Adipocyte (in vitro differentiated cells): Measurements from ENCODE around the gene HS6ST1.
"Not testable (repeated sequence)": the region's sequence is repeated elsewhere in the genome, so short reads cannot be mapped to it uniquely, and the experiment has no call there.

Experiments used
- DNase-seq: peaks from one replicate; pipeline ENCODE4 v3.0.0-alpha.2; 2015; ENCODE audit warnings: low read depth
- H3K27me3 ChIP-seq: replicated peaks from 2 replicates; pipeline ENCODE4 v1.7.0; 2013; ENCODE audit warnings: mild to moderate bottlenecking, low read length, moderate library complexity; ENCODE audit not compliant: control insufficient read depth, insufficient read depth
- H3K36me3 ChIP-seq: 2 replicates; pipeline ENCODE4 v1.7.0; 2013; ENCODE audit warnings: low read length, mild to moderate bottlenecking, moderate library complexity; ENCODE audit not compliant: control insufficient read depth, insufficient read depth, severe bottlenecking
- H3K4me1 ChIP-seq: 2 replicates; pipeline ENCODE4 v1.7.0; 2013; ENCODE audit warnings: mild to moderate bottlenecking, low read length, moderate library complexity; ENCODE audit not compliant: control insufficient read depth, insufficient read depth
- H3K4me3 ChIP-seq: 2 replicates; pipeline ENCODE4 v1.7.0; 2013; ENCODE audit warnings: mild to moderate bottlenecking, low read length, moderate library complexity
- H3K9ac ChIP-seq: 2 replicates; pipeline ENCODE4 v1.7.0; 2013; ENCODE audit warnings: mild to moderate bottlenecking, low read length, moderate library complexity
- H3K9me3 ChIP-seq: 2 replicates; pipeline ENCODE4 v1.7.0; 2013; ENCODE audit warnings: mild to moderate bottlenecking, low read length, moderate library complexity; ENCODE audit not compliant: control insufficient read depth

Gene HS6ST1

DNA sequence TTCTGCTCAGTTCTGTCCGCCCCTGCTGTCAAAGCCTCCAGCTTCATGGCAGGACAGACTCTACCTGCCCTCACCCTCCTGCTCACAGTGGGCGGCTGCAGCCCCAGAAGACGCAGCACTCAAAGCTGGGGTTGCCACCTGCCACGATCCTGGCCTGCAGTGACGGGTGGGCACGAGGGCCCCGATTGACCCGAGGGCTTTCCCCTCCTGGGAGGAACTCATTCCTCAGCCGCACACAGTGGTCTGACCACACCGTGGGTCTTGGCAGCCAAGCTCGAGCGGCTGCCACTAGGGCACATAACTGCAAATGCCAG lies 47.1 kb downstream of the HS6ST1 start:
- Histone ChIP-seq H3K9me3 (peaks cover 6% of the 10 kb centered on the region), H3K4me1 (peaks cover 13% of the 10 kb centered on the region), H3K4me3 (no peak overlapping the region), H3K27me3 (no peaks in the 10 kb centered on the region), H3K36me3 (peaks cover 23% of the 10 kb centered on the region), H3K9ac (no peak overlapping the region)
- no peak for DNase-seq

DNA sequence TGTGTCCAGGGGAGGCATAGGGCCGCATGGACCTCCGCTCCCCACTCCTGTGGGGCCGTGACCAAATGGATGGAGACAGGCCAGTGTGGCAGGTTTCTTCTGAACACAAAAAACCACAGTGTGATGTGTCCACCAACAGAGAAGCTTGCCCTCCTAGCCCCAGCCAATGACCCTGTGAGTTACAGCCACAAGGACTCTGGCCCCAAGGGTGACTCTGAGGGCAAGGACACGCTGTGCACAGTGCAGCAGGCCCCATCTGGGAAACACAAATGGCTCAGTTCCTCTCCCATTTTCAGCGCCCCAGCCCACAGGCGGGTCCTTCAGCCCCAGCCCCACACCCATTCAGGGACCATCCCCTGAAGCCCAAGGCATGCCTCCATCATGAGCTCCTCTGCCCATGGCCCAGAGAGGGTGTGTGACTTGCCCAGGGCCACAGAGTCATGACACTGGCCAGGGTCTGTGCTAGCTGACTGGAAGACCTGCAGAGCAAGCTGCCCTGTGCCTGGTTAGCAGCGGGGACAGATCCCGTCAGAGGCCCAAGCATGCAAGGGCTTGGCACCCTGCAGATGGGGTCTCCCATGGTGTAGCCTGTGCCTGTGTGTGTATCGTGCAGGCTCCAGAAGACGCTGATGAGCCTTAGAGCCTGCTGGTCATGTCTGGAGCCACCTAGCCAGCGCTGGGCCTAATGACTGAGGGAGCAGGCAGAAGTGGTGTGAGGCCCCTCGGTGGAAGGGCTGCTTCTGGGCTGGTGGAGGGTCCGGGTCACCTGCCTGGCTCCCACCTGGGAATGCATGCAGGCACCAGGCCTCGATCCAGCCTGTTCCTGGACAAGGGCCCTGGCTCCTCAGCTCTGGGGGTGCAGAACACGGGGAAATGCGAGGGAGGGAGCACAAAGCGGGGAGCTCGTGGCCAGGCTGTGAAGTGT lies 47.7 kb downstream of the HS6ST1 start:
- H3K36me3 ChIP-seq, result peaks cover 22% of the 10 kb centered on the region
- peaks cover 6% of the 10 kb centered on the region for H3K9me3 ChIP-seq
- H3K27me3 ChIP-seq, result no peaks in the 10 kb centered on the region
- peaks cover 13% of the 10 kb centered on the region for H3K4me1 ChIP-seq
- DNase-seq, result no peak
- no peak overlapping the region for H3K4me3 ChIP-seq
- no peak overlapping the region for H3K9ac ChIP-seq

DNA sequence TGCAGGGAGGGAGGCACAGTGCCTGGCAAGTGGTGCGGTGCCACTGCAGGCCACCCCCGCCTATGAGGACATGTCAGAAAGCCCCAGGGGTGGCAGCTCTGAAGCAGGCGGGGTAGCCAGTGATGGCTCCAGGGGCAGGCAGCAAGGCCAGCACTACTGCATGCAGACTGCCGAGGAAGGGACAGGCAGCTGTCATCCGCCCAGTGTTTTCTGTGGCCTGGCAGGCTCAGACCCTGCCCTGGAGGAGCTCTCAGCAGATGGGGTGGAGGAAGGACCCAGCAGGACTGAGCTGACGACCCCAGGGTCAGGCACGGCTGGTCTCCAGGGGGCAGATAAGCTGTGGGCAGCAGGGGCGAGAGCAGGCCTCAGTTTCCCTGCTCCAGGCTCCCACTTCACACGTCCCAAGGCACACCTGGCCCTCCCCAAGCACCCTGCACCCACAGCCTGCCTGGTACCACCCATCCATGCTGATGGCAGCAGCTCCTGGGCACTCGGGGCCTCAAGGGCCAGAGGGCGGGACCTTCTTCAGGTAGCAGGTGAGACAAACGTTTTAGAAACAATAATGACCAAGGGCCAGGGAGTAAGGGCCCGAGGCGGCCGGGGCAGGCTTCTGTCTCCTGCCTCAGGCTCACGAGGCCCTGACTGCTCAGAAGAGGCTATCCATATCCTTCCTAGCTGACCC lies 48.5 kb downstream of the HS6ST1 start:
- Histone ChIP-seq H3K27me3 (no peaks in the 10 kb centered on the region), H3K4me3 (no peak overlapping the region), H3K36me3 (peaks cover 14% of the 10 kb centered on the region), H3K9me3 (peaks cover 6% of the 10 kb centered on the region), H3K9ac (no peak overlapping the region), H3K4me1 (peaks cover 13% of the 10 kb centered on the region)
- no peak for DNase-seq

DNA sequence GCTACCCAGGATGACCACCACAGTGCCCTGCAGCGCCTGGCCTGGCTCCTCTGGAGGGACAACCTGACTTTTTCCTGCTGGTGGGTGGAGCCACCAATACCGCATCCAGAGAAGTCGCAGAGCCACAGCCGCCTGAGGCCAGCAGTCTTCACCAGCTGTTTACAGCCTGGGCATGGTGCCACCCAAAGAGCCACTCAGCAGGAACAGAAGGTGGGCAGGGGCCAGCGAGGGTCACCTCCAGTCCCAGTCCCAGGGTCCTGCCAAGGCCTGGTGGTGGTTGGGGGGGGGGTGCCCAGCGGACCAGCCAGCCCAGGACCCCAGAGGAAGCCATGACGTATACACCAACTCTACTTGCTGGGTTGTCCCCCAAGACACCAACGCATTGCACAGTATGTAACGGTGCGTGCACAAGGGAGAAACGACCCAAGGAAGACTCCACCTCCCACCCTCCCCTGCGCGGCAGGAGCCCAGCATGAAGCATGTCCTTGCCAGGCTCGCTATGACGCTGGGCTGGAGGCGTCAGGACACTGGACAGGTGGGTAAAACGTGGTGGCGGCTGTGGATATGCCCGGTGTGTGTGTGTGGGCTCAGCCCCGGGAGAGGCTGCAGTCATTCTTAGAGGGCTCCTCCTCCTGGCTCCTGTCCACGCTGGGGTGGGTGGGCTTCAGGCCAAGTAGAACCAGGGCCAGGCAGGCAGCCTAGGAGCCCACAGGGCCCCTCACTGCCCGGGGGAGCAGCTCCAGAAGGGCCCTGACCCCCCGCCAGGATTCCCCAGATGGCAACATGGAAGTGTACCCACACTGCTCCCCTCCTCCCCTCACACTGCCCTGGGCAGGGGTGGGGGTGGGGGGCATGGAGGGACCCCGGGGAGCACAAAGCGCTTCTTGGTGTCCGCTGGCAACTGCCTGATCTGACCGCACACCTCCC lies 49.3 kb downstream of the HS6ST1 start:
- DNase-seq, result no peak
- no peaks in the 10 kb centered on the region for H3K27me3 ChIP-seq
- peaks cover 4% of the 10 kb centered on the region for H3K9me3 ChIP-seq
- peaks cover 13% of the 10 kb centered on the region for H3K4me1 ChIP-seq
- H3K4me3 ChIP-seq, result no peak overlapping the region
- peaks cover 9% of the 10 kb centered on the region for H3K36me3 ChIP-seq
- H3K9ac ChIP-seq, result no peak overlapping the region

DNA sequence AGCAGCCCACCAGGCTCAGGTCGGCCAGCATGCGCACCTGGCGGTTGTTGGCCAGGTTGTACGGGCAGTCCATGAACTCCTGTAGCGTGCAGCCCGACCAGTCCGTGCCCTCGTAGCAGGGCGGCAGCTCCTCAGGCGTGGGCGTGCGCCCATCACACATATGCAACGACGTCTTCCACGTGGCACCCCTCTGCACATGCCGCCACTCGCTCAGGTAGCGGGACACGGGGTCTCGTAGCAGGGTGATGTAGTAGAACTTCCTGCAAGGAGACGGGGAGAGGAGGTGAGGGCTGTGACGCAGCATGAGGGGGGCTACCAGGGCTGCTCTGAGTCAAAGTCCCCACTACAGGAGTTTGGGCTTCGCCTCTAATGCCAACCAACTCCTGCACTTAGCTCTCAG lies 50.1 kb downstream of the HS6ST1 start:
- H3K9me3 ChIP-seq, H3K9ac ChIP-seq, DNase-seq, H3K27me3 ChIP-seq, H3K36me3 ChIP-seq, H3K4me3 ChIP-seq: not testable (repeated sequence)
- H3K4me1 ChIP-seq, result peaks cover 13% of the 10 kb centered on the region

DNA sequence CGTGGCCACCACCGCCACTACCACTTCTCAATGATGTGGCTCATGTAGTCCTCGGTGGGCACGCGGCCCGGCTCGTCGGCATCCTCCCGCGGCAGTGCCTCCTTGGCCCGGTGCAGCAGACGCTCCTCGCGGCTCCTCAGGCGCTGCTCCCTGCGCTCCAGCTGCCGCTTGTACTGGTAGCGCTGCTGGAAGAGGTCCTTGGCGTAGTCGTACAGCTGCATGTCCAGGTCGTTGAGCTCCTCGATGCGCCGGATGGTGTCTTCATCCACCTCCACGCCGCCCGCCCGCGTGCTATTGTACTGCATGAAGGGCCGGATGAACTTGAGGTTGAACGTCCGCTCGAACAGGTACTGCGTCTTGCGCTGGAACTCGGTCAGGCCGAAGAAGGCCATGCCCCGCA lies 50.5 kb downstream of the HS6ST1 start:
- H3K9me3 ChIP-seq, H3K9ac ChIP-seq, H3K4me3 ChIP-seq, DNase-seq, H3K36me3 ChIP-seq, H3K27me3 ChIP-seq: not testable (repeated sequence)
- H3K4me1 ChIP-seq, result peaks cover 13% of the 10 kb centered on the region

- not testable (repeated sequence) for H3K4me3 ChIP-seq, H3K27me3 ChIP-seq, H3K9me3 ChIP-seq, DNase-seq, H3K36me3 ChIP-seq, H3K9ac ChIP-seq
- peaks cover 13% of the 10 kb centered on the region for H3K4me1 ChIP-seq
Observed at GRCh38 chr2:128267649-128268048, 51.0 kb downstream of the HS6ST1 start.

DNA sequence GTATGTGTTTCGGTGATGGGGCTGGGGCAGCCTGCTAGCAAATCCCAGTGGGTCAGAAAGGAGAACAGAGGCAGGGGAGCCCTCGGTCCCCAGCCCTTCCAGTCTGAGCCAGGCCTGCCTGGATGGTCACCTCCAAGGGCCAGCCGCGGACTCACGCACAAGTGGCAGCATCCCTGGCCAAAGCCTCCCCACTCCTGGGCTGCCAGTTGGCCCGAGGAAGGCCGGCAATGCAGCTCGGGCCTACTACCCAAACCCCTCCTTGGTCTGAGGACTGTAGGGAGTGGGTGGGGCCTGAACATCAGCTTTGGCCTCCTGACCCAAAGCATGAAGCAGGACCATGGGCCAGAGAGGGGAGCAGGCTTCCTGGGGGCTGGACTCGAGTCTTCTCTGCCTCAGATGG lies 51.5 kb downstream of the HS6ST1 start:
- H3K4me1 ChIP-seq, result peaks cover 13% of the 10 kb centered on the region
- H3K9me3 ChIP-seq, H3K36me3 ChIP-seq, H3K4me3 ChIP-seq, H3K9ac ChIP-seq, DNase-seq, H3K27me3 ChIP-seq: not testable (repeated sequence)

DNA sequence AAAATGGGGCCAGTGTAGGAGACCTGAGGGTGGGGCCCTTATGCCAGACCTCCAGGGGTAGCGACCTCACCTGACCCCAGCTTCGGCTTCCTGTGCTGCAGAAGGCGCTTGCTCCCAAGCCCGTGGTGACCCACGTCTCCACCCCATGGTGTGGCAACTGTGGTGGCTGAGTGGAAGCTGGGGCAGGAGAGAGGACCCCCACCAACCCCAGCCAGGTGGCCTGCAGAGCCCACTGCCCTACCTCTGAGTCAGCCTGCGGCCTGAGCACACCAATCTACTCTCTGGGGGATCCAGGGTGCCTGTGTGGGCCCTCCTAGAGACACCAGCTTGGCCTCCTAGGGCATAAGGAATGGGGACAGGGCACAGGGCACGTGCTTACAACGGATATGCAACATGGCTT lies 52.2 kb downstream of the HS6ST1 start:
- H3K9me3 ChIP-seq, H3K4me3 ChIP-seq, DNase-seq, H3K9ac ChIP-seq, H3K36me3 ChIP-seq, H3K27me3 ChIP-seq: not testable (repeated sequence)
- peaks cover 17% of the 10 kb centered on the region for H3K4me1 ChIP-seq

DNA sequence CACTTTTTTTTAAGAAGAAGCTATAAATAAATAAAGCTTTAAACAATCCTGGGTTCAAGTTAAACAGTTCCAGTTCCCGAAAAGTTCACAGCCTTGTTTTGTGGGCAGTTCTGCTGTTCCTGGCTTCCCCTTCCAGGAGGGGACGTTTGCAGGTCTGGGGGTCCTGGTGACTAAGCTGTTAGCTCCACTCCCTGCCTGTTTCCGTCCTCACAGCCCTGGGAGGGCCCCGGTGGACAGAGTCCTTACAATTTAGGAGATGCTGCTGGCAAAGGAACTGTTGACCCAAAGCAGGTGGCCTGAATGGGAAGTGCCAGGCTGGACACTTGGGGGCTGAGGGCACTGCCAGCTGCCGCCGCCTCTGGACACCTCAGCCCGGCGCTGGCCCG lies 53.1 kb downstream of the HS6ST1 start:
- not testable (repeated sequence) for H3K27me3 ChIP-seq

More for the DNA sequence above, 53.1 kb downstream of the HS6ST1 start:
- H3K9me3 ChIP-seq, H3K36me3 ChIP-seq, H3K4me3 ChIP-seq, H3K9ac ChIP-seq, DNase-seq: not testable (repeated sequence)
- H3K4me1 ChIP-seq, result peaks cover 26% of the 10 kb centered on the region
